ENCODE measurements around the gene ABI3BP.

GRCh38 chr3:100732435-100732834, 260.8 kb downstream of the ABI3BP start:
- TF ChIP-seq CTCF (IDR thresholded peaks at IDR 0.05; ENCODE audit: low read length): no peak
- no peak for TF ChIP-seq EZH2 (IDR thresholded peaks at IDR 0.05; ENCODE audit: borderline replicate concordance, low read length)

All from OCI-LY1 (cell line).